Endothelial cell of umbilical vein (primary cell): ENCODE results near the gene ETV6. TPM values are rescaled to one million over a fixed set of nuclear protein-coding genes. Genes with fewer than 3 reads are reported as not detected.

Experiments used
- BruUV-seq: library from RNA; stranded (reverse); fragments of 400-500 nt; replicated peaks from 2 replicates; lab custom pipeline; 2021; lab: Mats Ljungman, UMichigan
- CTCF ChIA-PET: fragments of 300-600, 350-600 bp; sonication (Branson Sonifier 250); formaldehyde crosslinking; loops from one replicate; lab custom pipeline; 2021; ENCODE audit warnings: antibody characterized with exemption, inconsistent platforms; lab: Charles Lee
- POLR2A ChIA-PET: fragments of 300-600, 350-600 bp; sonication (Branson Sonifier 250); formaldehyde crosslinking; loops from one replicate; lab custom pipeline; 2021; ENCODE audit warnings: antibody characterized with exemption, inconsistent platforms; lab: Charles Lee
- DNase-seq: peaks from one replicate; pipeline ENCODE4 v3.0.0-alpha.2; 2011; ENCODE audit warnings: low read depth, low spot score
- FAIRE-seq: peaks from 2 replicates; lab custom pipeline; 2011; peaks lifted over from hg19 to GRCh38; lab: Jason Lieb, UNC
- H2AFZ ChIP-seq: 2 replicates; pipeline ENCODE4 v1.6.0; 2012; ENCODE audit warnings: low read depth, low read length, control low read depth, inconsistent platforms
- H3K27ac ChIP-seq: 2 replicates; pipeline ENCODE4 v1.5.1; 2011; ENCODE audit warnings: low read depth, mild to moderate bottlenecking, control low read depth, low read length, moderate library complexity; ENCODE audit not compliant: insufficient read depth
- H3K27me3 ChIP-seq, 2 experiments: 2 replicates each; pipeline versions ENCODE4 v1.6.0 to v1.6.1; 2011; ENCODE audit warnings: low read length in 2 of 2, mixed read lengths in 1 of 2; ENCODE audit not compliant: control insufficient read depth in 2 of 2, insufficient read depth in 2 of 2
- H3K36me3 ChIP-seq, 2 experiments: 2 replicates in 1 of 2; 3 replicates in 1 of 2; pipeline ENCODE4 v1.5.1; 2011; ENCODE audit warnings: low read length in 2 of 2, mild to moderate bottlenecking in 1 of 2, moderate library complexity in 1 of 2; ENCODE audit not compliant: control insufficient read depth in 2 of 2, insufficient read depth in 2 of 2; ENCODE audit errors: extremely low read depth in 1 of 2
- H3K4me1 ChIP-seq: 3 replicates; pipeline ENCODE4 v1.5.1; 2011; ENCODE audit warnings: mild to moderate bottlenecking, low read length; ENCODE audit not compliant: control insufficient read depth, insufficient read depth; ENCODE audit errors: extremely low read depth
- H3K4me2 ChIP-seq: 2 replicates; pipeline ENCODE4 v1.6.1; 2011; ENCODE audit warnings: low read length, control low read depth, mixed read lengths; ENCODE audit not compliant: insufficient read depth
- H3K4me3 ChIP-seq, 3 experiments: fragments of 200-600 bp in 1 of 3; sonication (generic), shearing (Covaris generic) in 1 of 3; replicated peaks in 1 of 3; 2 replicates each; pipeline ENCODE4 v1.5.1; 2011 to 2016; ENCODE audit warnings: control low read depth in 3 of 3, low read length in 3 of 3, mild to moderate bottlenecking in 2 of 3, inconsistent platforms in 1 of 3, low read depth in 1 of 3, moderate library complexity in 1 of 3; ENCODE audit not compliant: insufficient read depth in 1 of 3
- H3K79me2 ChIP-seq: 2 replicates; pipeline ENCODE4 v1.6.0; 2012; ENCODE audit warnings: low read length, inconsistent platforms; ENCODE audit not compliant: control insufficient read depth, insufficient read depth
- H3K9ac ChIP-seq: replicated peaks from 2 replicates; pipeline ENCODE3; 2011; ENCODE audit warnings: low read length, control low read depth; ENCODE audit not compliant: insufficient read depth; ENCODE audit errors: extremely low read depth
- H3K9me1 ChIP-seq: replicated peaks from 3 replicates; pipeline ENCODE4 v1.6.0; 2011; ENCODE audit warnings: mild to moderate bottlenecking, low read length; ENCODE audit not compliant: control insufficient read depth, insufficient read depth; ENCODE audit errors: extremely low read depth
- H3K9me3 ChIP-seq: replicated peaks from 2 replicates; pipeline ENCODE4 v1.5.1; 2012; ENCODE audit warnings: low read length, inconsistent platforms; ENCODE audit not compliant: control insufficient read depth, insufficient read depth
- H4K20me1 ChIP-seq: replicated peaks from 2 replicates; pipeline ENCODE3; 2011; ENCODE audit warnings: mild to moderate bottlenecking, low read length; ENCODE audit not compliant: control insufficient read depth, insufficient read depth; ENCODE audit errors: extremely low read depth
- EZH2 ChIP-seq: IDR thresholded peaks from 2 replicates; pipeline ENCODE4 v1.6.1; 2012; ENCODE audit warnings: borderline replicate concordance, low read depth, mild to moderate bottlenecking, moderate library complexity, low read length, inconsistent platforms; ENCODE audit not compliant: severe bottlenecking
- FOS ChIP-seq: IDR thresholded peaks from 2 replicates; pipeline ENCODE4 v1.6.1; 2011; ENCODE audit warnings: mild to moderate bottlenecking, low read length, moderate library complexity, borderline replicate concordance; ENCODE audit not compliant: insufficient read depth
- GATA2 ChIP-seq: IDR thresholded peaks from 2 replicates; pipeline ENCODE4 v1.7.0; 2011; ENCODE audit warnings: low read depth, mild to moderate bottlenecking, moderate library complexity, mixed read lengths, low read length; ENCODE audit not compliant: insufficient read length, insufficient read depth
- JUN ChIP-seq: IDR thresholded peaks from 2 replicates; pipeline ENCODE4 v1.6.1; 2011; ENCODE audit warnings: borderline replicate concordance, low read depth; ENCODE audit not compliant: insufficient read length, insufficient read depth
- MAX ChIP-seq: IDR thresholded peaks from 2 replicates; pipeline ENCODE4 v1.6.1; 2011; ENCODE audit not compliant: insufficient read depth, insufficient read length
- MYC ChIP-seq: IDR thresholded peaks from one replicate; pipeline ENCODE4 v1.6.1; 2011; ENCODE audit warnings: mild to moderate bottlenecking, low read depth, low read length
- POLR2A ChIP-seq: IDR thresholded peaks from 2 replicates; pipeline ENCODE4 v1.6.1; 2012; ENCODE audit warnings: low read depth, mild to moderate bottlenecking, control low read depth, low read length
- POLR2AphosphoS5 ChIP-seq: IDR thresholded peaks from 2 replicates; pipeline ENCODE4 v1.6.1; 2012; ENCODE audit warnings: low read depth, mild to moderate bottlenecking, control low read depth, low read length, moderate library complexity; ENCODE audit not compliant: insufficient read depth
- dilution Hi-C: fragments of 300-500 bp; cut with MboI; formaldehyde crosslinking; loops from one replicate; pipeline ENCODE4 v1.15.0; 2019; ENCODE audit warnings: low sequenced_read_pairs; ENCODE audit not compliant: extremely low pct_ligation_motif_present
- intact Hi-C: fragments of 100-400 bp; cut with micrococcal nuclease; formaldehyde crosslinking; loops from one replicate; pipeline ENCODE4 v1.10.0; 2022
- polyA plus RNA-seq, 4 experiments: library from polyadenylated mRNA; depleted of rRNA in 3 of 4; stranded (reverse) in 3 of 4; unstranded in 1 of 4; fragments of >200 nt; gene quantifications; 2 replicates each; pipeline versions ENCODE4 v1.2.1 to v1.2.3, GENCODE V29; 2011 to 2012; ENCODE audit warnings: missing spikeins in 1 of 4
- total RNA-seq: library from RNA; stranded (reverse); gene quantifications from 2 replicates; pipeline ENCODE4 v1.2.3, GENCODE V29; 2021
- TF ChIP-seq, protein P1 (sequence below), 2 donors: IDR thresholded peaks; 1 replicate in 1 of 2; 2 replicates in 1 of 2; pipeline ENCODE4 v1.5.1; 2011; ENCODE audit warnings: low read length in 2 of 2, mild to moderate bottlenecking in 2 of 2, moderate library complexity in 2 of 2, control low read depth in 1 of 2, inconsistent platforms in 1 of 2, low read depth in 1 of 2; ENCODE audit not compliant: insufficient read depth in 1 of 2; ENCODE audit errors: extremely low read depth in 1 of 2

The ETV6 gene
- total and polyA plus RNA-seq, 2 donors (not counting 3 experiments of a cell fraction or from before 2014, with no cell fraction given), result 15.9 to 57.1 TPM

- peaks cover 25% of the 10 kb centered on the region for H3K79me2 ChIP-seq
- CTCF ChIA-PET, result interaction anchor here (1.1 to 2.8 kb wide), 4 partner anchors 15 to 270 kb away, joined by 3 to 10 read pairs (median 4); no protein-coding TSS in a partner anchor
- H4K20me1 ChIP-seq, result no peaks in the 10 kb centered on the region
- FAIRE-seq (no peak), DNase-seq (no peak)
- peaks cover 43% of the 10 kb centered on the region for H3K4me1 ChIP-seq
- H3K27ac ChIP-seq, result no peak overlapping the region
- POLR2A ChIA-PET, result interaction anchor here (0.6 kb wide), 1 partner anchor 89 kb away, joined by 3 read pairs; no protein-coding TSS in a partner anchor
- H3K9me1 ChIP-seq, result no peaks in the 10 kb centered on the region
- H3K4me3 ChIP-seq, result no peak overlapping the region
- no peak overlapping the region for H3K9ac ChIP-seq
- no TSS peak for BruUV-seq
- intact Hi-C loops (no loop called here), dilution Hi-C loops (no loop called here)
- H3K4me2 ChIP-seq, result no peak overlapping the region
- H3K36me3 ChIP-seq, result no peaks in the 10 kb centered on the region
- TF ChIP-seq, protein P1, sequence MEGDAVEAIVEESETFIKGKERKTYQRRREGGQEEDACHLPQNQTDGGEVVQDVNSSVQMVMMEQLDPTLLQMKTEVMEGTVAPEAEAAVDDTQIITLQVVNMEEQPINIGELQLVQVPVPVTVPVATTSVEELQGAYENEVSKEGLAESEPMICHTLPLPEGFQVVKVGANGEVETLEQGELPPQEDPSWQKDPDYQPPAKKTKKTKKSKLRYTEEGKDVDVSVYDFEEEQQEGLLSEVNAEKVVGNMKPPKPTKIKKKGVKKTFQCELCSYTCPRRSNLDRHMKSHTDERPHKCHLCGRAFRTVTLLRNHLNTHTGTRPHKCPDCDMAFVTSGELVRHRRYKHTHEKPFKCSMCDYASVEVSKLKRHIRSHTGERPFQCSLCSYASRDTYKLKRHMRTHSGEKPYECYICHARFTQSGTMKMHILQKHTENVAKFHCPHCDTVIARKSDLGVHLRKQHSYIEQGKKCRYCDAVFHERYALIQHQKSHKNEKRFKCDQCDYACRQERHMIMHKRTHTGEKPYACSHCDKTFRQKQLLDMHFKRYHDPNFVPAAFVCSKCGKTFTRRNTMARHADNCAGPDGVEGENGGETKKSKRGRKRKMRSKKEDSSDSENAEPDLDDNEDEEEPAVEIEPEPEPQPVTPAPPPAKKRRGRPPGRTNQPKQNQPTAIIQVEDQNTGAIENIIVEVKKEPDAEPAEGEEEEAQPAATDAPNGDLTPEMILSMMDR (IDR thresholded peaks at IDR 0.05; ENCODE audit: extremely low read depth in 1 of 2, insufficient read depth in 1 of 2, low read depth in 1 of 2, low read length in 2 of 2), result no peak
- TF ChIP-seq JUN, result no peak
- TF ChIP-seq POLR2AphosphoS5, result no peak
- no peak for TF ChIP-seq MAX
- no peak for TF ChIP-seq EZH2
- no peak for TF ChIP-seq GATA2
- TF ChIP-seq POLR2A, result no peak
- no peak for TF ChIP-seq MYC
- TF ChIP-seq FOS, result no peak
- H3K9me3 ChIP-seq, result no peaks in the 10 kb centered on the region
- H2AFZ ChIP-seq, result no peak overlapping the region
- H3K27me3 ChIP-seq, result no peaks in the 10 kb centered on the region
Observed at GRCh38 chr12:11762723-11763326, 113.4 kb downstream of the ETV6 start.
